K562 (cell line): ENCODE data around the gene SERTAD3. TPM values are rescaled to one million over a fixed set of nuclear protein-coding genes. Genes with fewer than 3 reads are reported as not detected.
A peak's percentile ranks its signal among the peaks of the same experiment; 100 is the strongest.

Experiments used
- DIDO1 ChIP-seq: fragments of 450-650 bp; IDR thresholded peaks from 2 replicates; pipeline ENCODE4 v1.6.1; 2016; ENCODE audit warnings: low read depth, missing biosample characterization, missing genetic modification characterization
- EGR1 ChIP-seq: fragments of 450-650 bp; conservative IDR thresholded peaks from 2 replicates; pipeline ENCODE4 v1.6.1; 2017; ENCODE audit warnings: mild to moderate bottlenecking
- MBD2 ChIP-seq: sonication (generic); IDR thresholded peaks from 2 replicates; pipeline ENCODE4 v1.6.1; 2016; ENCODE audit warnings: low read depth, borderline replicate concordance
- NUFIP1 ChIP-seq: fragments of 450-650 bp; IDR thresholded peaks from 2 replicates; pipeline ENCODE4 v1.6.1; 2018; ENCODE audit not compliant: partially characterized antibody
- POLR2AphosphoS2 ChIP-seq: IDR thresholded peaks from 2 replicates; pipeline ENCODE4 v1.6.1; 2012; ENCODE audit warnings: low read length, improper control_type of control experiment
- PRDM10 ChIP-seq: fragments of 450-650 bp; IDR thresholded peaks from 2 replicates; pipeline ENCODE4 v1.6.1; 2018; ENCODE audit not compliant: partially characterized antibody
- RBM14 ChIP-seq: fragments of 200-400 bp; formaldehyde crosslinking; IDR thresholded peaks from 2 replicates; pipeline ENCODE4 v1.6.1; 2018; ENCODE audit warnings: low read depth, mild to moderate bottlenecking, low read length, moderate library complexity, borderline replicate concordance; ENCODE audit not compliant: insufficient read depth
- SAFB ChIP-seq: fragments of 200-400 bp; formaldehyde crosslinking; IDR thresholded peaks from 2 replicates; pipeline ENCODE4 v1.6.1; 2017; ENCODE audit warnings: low read depth, low read length, borderline replicate concordance
- TFAM ChIP-seq: fragments of 250-450 bp; sonication (Bioruptor Pico); conservative IDR thresholded peaks from 2 replicates; pipeline ENCODE4 v1.5.0; 2021; ENCODE audit warnings: mild to moderate bottlenecking, moderate library complexity
- THAP7 ChIP-seq: fragments of 250-450 bp; sonication (Bioruptor Pico); IDR thresholded peaks from 2 replicates; pipeline ENCODE4 v1.5.0; 2021
- ZNF165 ChIP-seq: fragments of 250-450 bp; sonication (Bioruptor Pico); IDR thresholded peaks from 2 replicates; pipeline ENCODE4 v1.4.0; 2020; ENCODE audit warnings: borderline replicate concordance
- ZNF384 ChIP-seq: IDR thresholded peaks from 2 replicates; pipeline ENCODE4 v1.6.1; 2012; ENCODE audit warnings: low read depth, low read length, improper control_type of control experiment
- ZNF766 ChIP-seq: fragments of 200-800 bp; sonication (Bioruptor generic); conservative IDR thresholded peaks from 2 replicates; pipeline ENCODE4 v1.6.1; 2016; ENCODE audit warnings: missing genetic modification characterization, missing compliant biosample characterization
- polyA plus RNA-seq, 8 experiments: library from polyadenylated mRNA; depleted of rRNA in 4 of 8; stranded (reverse) in 5 of 8; unstranded in 3 of 8; fragments of >200 nt; fragmentation: Nextera tagmentation in 2 of 8; fragmentation: Illumina TruSeq in 1 of 8; extraction: Ambion mirVana in 2 of 8; extraction: Trizol in 1 of 8; gene quantifications; 2 replicates each; pipeline versions ENCODE4 v1.2.1 to v1.2.3, GENCODE V29; 2011 to 2014; ENCODE audit warnings: inconsistent platforms in 1 of 8, missing spikeins in 1 of 8
- total RNA-seq, 7 experiments: library from RNA; depleted of rRNA in 6 of 7; stranded (reverse); fragments of >200 nt in 6 of 7; fragmentation: Illumina TruSeq in 2 of 7; extraction: Trizol in 2 of 7; gene quantifications; 2 replicates each; pipeline versions ENCODE4 v1.2.1 to v1.2.3, GENCODE V29; 2011 to 2021; ENCODE audit warnings: low replicate concordance in 1 of 7
- TF ChIP-seq, protein P1 (sequence below): fragments of 250-450 bp; sonication (Bioruptor Pico); IDR thresholded peaks from 2 replicates; pipeline ENCODE4 v1.4.0; 2020; ENCODE audit warnings: mild to moderate bottlenecking, moderate library complexity, borderline replicate concordance
- TF ChIP-seq, protein P2 (sequence below): sonication (generic); formaldehyde crosslinking; IDR thresholded peaks from 2 replicates; pipeline ENCODE4 v1.8.0; 2022; ENCODE audit warnings: mild to moderate bottlenecking, low read depth, missing genetic modification reagents

The SERTAD3 gene
- total and polyA plus RNA-seq, 9 of the 15 experiments (the other 6 are each of a cell fraction or from before 2014, with no cell fraction given): 5.4 to 28.9 (median 17.5) TPM

DNA sequence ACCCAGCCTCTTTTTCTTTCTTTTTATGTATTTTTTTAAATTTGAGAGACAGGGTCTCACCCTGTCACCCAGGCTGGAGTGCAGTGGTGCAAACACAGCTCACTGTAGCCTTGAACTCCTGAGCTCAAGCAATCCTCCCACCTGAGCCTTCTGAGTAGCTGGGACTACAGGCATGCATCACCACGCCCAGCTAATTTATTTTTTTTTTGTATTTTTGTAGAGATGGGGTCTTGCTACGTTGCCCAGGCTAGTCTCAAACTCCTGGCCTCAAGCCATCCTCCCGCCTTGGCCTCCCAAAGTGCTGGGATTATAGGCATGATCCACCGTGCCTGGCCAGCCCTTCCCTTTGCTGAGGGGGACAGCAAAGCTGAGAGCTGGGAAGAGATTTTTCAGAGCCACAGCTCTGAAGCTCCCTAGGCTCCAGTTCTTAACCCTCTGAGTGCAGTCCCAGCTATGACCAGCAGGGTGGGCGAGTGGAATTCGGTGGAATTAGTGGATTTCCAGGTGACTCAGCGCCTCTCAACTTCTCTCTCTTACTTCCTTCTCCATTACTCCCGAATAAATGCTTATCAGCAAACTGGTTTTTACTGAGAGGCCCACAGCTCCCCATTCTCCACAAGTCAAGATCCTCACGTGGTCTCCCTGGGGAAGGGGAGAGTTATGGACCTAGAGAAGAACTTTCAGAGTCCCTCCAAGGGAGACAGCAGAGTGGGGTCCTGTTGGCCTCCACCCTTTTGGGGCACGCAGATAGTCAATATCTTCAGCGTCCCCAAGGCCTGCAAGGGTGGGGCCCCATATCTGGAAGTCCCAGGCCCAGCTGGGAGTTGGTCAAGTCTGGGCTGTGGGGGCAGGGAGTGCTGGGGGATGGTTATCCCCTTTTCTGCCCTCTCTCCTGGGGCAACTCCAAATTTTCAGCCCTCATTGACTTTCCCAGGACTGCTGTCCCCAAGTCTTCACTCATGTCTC is 20.2 kb upstream of the SERTAD3 start (continued):
- TF ChIP-seq, protein P1, sequence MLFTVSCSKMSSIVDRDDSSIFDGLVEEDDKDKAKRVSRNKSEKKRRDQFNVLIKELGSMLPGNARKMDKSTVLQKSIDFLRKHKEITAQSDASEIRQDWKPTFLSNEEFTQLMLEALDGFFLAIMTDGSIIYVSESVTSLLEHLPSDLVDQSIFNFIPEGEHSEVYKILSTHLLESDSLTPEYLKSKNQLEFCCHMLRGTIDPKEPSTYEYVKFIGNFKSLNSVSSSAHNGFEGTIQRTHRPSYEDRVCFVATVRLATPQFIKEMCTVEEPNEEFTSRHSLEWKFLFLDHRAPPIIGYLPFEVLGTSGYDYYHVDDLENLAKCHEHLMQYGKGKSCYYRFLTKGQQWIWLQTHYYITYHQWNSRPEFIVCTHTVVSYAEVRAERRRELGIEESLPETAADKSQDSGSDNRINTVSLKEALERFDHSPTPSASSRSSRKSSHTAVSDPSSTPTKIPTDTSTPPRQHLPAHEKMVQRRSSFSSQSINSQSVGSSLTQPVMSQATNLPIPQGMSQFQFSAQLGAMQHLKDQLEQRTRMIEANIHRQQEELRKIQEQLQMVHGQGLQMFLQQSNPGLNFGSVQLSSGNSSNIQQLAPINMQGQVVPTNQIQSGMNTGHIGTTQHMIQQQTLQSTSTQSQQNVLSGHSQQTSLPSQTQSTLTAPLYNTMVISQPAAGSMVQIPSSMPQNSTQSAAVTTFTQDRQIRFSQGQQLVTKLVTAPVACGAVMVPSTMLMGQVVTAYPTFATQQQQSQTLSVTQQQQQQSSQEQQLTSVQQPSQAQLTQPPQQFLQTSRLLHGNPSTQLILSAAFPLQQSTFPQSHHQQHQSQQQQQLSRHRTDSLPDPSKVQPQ (CRISPR knock-in tag): no peak
- TF ChIP-seq ZNF384 (no peak), DIDO1 (tag) (no peak), TFAM (no peak), EGR1 (peak; percentile 30; the same call in 1 of the 2 replicates), SAFB (0 out of 2 replicates have a peak, but pooled peaks have one; percentile 25), RBM14 (no peak), NUFIP1 (no peak), MBD2 (peak; percentile 85), ZNF766 (CRISPR knock-in tag) (peak; percentile 62; the same call in 1 of the 2 replicates), POLR2AphosphoS2 (peak; percentile 32; the same call in 1 of the 2 replicates), THAP7 (CRISPR knock-in tag) (no peak), ZNF165 (CRISPR knock-in tag) (no peak), PRDM10 (peak; percentile 45)
- TF ChIP-seq, protein P2, sequence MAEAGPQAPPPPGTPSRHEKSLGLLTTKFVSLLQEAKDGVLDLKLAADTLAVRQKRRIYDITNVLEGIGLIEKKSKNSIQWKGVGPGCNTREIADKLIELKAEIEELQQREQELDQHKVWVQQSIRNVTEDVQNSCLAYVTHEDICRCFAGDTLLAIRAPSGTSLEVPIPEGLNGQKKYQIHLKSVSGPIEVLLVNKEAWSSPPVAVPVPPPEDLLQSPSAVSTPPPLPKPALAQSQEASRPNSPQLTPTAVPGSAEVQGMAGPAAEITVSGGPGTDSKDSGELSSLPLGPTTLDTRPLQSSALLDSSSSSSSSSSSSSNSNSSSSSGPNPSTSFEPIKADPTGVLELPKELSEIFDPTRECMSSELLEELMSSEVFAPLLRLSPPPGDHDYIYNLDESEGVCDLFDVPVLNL (CRISPR knock-in tag): no peak
